HL-60 (cell line): ENCODE measurements around the gene P2RY6.
"Not testable (repeated sequence)": the region's sequence is repeated elsewhere in the genome, so short reads cannot be mapped to it uniquely, and the experiment has no call there.

ENCODE experiments used
- DNase-seq, 2 experiments: peaks; one replicate each; pipeline ENCODE4 v3.0.0-alpha.2; 2010 to 2020; ENCODE audit warnings: low read depth in 1 of 2, low spot score in 1 of 2
- H3K27ac ChIP-seq: fragments of 250-450 bp; sonication (Bioruptor Pico); replicated peaks from 2 replicates; pipeline ENCODE4 v1.5.1; 2020; ENCODE audit warnings: mild to moderate bottlenecking, moderate library complexity
- H3K27me3 ChIP-seq: fragments of 250-450 bp; sonication (Bioruptor Pico); 2 replicates; pipeline ENCODE4 v1.5.1; 2021; ENCODE audit warnings: mild to moderate bottlenecking, moderate library complexity; ENCODE audit not compliant: insufficient read depth, poor library complexity, severe bottlenecking
- H3K4me3 ChIP-seq: replicated peaks from 2 replicates; pipeline ENCODE4 v1.5.1; 2011; ENCODE audit warnings: mild to moderate bottlenecking, control low read depth, low read length; ENCODE audit not compliant: insufficient read depth
- GABPA ChIP-seq: IDR thresholded peaks from 2 replicates; pipeline ENCODE4 v1.6.1; 2012; ENCODE audit warnings: low read depth
- POLR2AphosphoS5 ChIP-seq: IDR thresholded peaks from 2 replicates; pipeline ENCODE4 v1.6.1; 2012; ENCODE audit warnings: low read depth
- SPI1 ChIP-seq: IDR thresholded peaks from 2 replicates; pipeline ENCODE4 v1.6.1; 2012; ENCODE audit warnings: low read depth, mild to moderate bottlenecking, borderline replicate concordance
- TF ChIP-seq, protein P1 (sequence below): IDR thresholded peaks from one replicate; pipeline ENCODE4 v1.5.1; 2011; ENCODE audit warnings: low read length, control low read depth, inconsistent platforms; ENCODE audit not compliant: insufficient read depth
- TF ChIP-seq, protein P2 (sequence below): IDR thresholded peaks from 2 replicates; pipeline ENCODE4 v1.6.1; 2012; ENCODE audit warnings: low read depth; ENCODE audit not compliant: insufficient replicate concordance

P2RY6 gene

DNA sequence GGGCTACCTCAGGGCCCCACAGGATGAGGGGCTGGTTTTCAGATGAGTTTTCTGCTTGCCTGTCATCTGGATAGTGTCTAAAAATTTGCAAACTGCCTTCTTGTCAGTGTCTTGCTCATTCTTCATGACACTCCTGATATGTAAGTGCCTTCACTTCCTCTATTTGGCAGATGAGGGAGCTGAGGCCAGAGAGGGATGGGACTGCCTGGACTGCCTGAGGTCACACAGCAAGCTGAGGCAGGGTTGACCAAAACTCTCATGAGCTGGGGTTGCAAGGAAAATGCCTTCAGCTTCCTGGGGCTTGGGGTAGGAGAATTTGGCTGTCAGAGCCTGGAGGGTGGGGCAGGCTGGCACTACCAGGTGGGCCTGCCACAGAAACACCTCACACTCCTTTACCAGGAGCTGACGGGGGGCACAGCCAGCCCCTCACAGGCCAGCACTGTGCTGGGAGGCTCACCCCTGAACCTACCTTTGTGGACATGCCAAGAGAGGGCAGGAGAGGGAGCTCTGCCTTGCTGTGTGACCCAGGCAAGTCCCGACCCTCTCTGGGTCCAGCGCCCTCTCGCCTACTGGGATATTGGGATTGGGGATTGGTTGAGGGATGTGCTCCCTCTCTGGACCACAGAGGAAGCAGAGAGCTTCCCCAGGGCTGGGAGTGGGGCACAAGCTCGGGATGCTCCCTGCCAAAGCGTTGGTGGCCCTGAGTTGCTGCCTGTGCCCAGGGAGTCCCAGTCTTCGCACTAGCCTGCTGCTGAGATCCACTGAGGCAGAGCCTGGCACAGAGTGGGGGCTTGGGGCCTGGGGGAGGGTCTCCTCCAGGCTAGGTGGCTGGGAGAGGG lies 1.9 kb upstream of the P2RY6 start:
- peak; percentile 97 for TF ChIP-seq SPI1
- TF ChIP-seq, protein P1, sequence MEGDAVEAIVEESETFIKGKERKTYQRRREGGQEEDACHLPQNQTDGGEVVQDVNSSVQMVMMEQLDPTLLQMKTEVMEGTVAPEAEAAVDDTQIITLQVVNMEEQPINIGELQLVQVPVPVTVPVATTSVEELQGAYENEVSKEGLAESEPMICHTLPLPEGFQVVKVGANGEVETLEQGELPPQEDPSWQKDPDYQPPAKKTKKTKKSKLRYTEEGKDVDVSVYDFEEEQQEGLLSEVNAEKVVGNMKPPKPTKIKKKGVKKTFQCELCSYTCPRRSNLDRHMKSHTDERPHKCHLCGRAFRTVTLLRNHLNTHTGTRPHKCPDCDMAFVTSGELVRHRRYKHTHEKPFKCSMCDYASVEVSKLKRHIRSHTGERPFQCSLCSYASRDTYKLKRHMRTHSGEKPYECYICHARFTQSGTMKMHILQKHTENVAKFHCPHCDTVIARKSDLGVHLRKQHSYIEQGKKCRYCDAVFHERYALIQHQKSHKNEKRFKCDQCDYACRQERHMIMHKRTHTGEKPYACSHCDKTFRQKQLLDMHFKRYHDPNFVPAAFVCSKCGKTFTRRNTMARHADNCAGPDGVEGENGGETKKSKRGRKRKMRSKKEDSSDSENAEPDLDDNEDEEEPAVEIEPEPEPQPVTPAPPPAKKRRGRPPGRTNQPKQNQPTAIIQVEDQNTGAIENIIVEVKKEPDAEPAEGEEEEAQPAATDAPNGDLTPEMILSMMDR: no peak
- DNase-seq: peak in 1 of 2 experiments; percentile 61
- Histone ChIP-seq H3K27ac (peak overlapping the region; percentile 23), H3K4me3 (no peak overlapping the region), H3K27me3 (no peaks in the 10 kb centered on the region)

DNA sequence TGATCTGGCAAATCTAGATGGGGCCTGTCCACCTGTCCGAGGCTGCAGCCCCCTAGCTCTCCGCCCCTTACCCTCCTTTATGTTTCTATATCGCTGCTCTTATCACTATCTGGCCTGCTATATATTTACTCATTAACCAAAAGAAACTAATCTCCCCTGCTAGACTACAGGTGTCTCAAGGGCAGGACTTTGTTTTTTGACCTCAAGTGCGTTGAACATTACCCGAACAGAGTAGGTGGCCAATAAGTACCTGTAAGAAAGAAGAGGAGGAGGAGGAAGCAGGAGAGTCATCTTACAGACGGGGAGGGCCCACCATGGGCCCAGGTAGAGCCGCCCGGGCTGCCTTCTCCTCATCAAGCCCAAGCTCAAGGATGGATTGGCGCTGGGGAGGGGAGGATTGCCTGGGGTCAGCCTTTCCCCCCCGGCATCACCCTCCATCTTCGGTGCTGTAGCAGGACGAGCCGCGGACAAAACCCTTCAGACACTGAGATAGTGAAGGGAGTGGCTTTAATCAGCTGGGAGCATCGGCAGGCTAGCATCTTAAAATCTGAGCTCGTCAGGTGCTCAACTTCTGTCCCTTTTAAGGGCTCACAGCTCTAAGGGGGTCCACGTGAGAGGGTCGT lies 1.2 kb upstream of the P2RY6 start:
- TF ChIP-seq, protein P2, sequence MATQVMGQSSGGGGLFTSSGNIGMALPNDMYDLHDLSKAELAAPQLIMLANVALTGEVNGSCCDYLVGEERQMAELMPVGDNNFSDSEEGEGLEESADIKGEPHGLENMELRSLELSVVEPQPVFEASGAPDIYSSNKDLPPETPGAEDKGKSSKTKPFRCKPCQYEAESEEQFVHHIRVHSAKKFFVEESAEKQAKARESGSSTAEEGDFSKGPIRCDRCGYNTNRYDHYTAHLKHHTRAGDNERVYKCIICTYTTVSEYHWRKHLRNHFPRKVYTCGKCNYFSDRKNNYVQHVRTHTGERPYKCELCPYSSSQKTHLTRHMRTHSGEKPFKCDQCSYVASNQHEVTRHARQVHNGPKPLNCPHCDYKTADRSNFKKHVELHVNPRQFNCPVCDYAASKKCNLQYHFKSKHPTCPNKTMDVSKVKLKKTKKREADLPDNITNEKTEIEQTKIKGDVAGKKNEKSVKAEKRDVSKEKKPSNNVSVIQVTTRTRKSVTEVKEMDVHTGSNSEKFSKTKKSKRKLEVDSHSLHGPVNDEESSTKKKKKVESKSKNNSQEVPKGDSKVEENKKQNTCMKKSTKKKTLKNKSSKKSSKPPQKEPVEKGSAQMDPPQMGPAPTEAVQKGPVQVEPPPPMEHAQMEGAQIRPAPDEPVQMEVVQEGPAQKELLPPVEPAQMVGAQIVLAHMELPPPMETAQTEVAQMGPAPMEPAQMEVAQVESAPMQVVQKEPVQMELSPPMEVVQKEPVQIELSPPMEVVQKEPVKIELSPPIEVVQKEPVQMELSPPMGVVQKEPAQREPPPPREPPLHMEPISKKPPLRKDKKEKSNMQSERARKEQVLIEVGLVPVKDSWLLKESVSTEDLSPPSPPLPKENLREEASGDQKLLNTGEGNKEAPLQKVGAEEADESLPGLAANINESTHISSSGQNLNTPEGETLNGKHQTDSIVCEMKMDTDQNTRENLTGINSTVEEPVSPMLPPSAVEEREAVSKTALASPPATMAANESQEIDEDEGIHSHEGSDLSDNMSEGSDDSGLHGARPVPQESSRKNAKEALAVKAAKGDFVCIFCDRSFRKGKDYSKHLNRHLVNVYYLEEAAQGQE: no peak
- TF ChIP-seq SPI1 (no peak), POLR2AphosphoS5 (no peak), GABPA (no peak)
- TF ChIP-seq, protein P1: no peak
- Histone ChIP-seq H3K27ac (no peak overlapping the region), H3K4me3 (no peak overlapping the region), H3K27me3 (no peaks in the 10 kb centered on the region)
- no peak for DNase-seq

DNA sequence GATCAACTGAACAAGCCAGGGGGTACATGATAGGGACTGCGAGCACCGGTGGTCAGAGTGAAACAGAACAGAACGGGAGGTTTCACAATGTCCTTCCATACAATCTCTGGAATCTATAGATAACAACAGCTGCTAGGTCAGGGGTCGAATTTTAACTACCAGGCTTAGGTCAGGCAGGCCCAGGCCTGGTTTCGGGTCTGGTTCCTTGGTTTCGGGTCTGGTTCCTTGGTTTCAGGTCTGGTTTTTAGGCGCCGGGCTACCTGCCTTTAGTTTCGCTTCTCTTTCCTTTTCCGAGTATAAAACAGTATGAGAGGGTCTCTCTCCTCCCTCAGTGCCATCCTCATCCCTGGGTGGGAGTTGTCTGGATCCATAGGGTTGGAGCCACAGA lies 666 bp upstream of the P2RY6 start:
- H3K27ac ChIP-seq: peak overlapping the region; percentile 3; the same call in 1 of the 2 replicates
- H3K4me3 ChIP-seq, H3K27me3 ChIP-seq, DNase-seq: not testable (repeated sequence)

DNA sequence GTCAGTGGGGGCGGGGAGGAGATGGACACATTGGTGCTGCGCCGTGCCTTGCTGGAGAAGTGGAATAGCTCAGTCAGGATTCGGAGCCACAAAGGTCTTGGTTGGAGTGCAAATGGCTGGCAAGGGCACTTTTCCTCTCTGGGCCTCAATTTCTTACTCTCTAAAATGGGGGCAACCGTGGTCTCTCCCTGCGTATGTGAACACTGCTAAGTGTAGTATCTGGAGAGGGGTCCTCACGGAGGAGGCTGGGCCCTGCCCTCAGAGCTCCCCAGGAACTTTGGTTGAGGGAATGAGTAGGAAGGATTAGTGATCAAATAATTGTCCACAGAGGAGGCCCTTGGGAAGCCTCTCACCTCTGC lies 521 bp downstream of the P2RY6 start:
- DNase-seq: no peak
- TF ChIP-seq GABPA (no peak), POLR2AphosphoS5 (no peak), SPI1 (no peak)
- TF ChIP-seq, protein P2: no peak
- TF ChIP-seq, protein P1: no peak
- H3K27ac ChIP-seq: peak overlapping the region; percentile 63
- no peaks in the 10 kb centered on the region for H3K27me3 ChIP-seq
- H3K4me3 ChIP-seq: peak overlapping the region; percentile 59
